HEK293 (cell line): ENCODE data around the gene CTR9.
A peak's percentile ranks its signal among the peaks of the same experiment; 100 is the strongest.

ENCODE experiments used
- CTCF ChIA-PET: fragments of 350-600 bp; formaldehyde crosslinking; extraction: SDS; loops from one replicate; lab custom pipeline; 2021; ENCODE audit warnings: antibody characterized with exemption; lab: Yijun Ruan, JAX
- POLR2A ChIA-PET: fragments of 300-600 bp; formaldehyde crosslinking; extraction: SDS; loops from one replicate; lab custom pipeline; 2020; ENCODE audit warnings: antibody characterized with exemption, inconsistent platforms; lab: Yijun Ruan, JAX
- H3K27ac ChIP-seq: fragments of 200-500 bp; sonication (Bioruptor generic); 2 replicates; pipeline ENCODE4 v1.5.1; 2014; ENCODE audit warnings: low read depth, low read length, control low read depth, inconsistent platforms; ENCODE audit errors: extremely low read depth
- H3K36me3 ChIP-seq, 2 experiments: fragments of 200-500 bp in 1 of 2; sonication (Bioruptor generic) in 1 of 2; 1 replicate in 1 of 2; 2 replicates in 1 of 2; pipeline ENCODE4 v1.5.1; 2014 to 2017; ENCODE audit warnings: inconsistent platforms in 2 of 2, low read length in 2 of 2; ENCODE audit not compliant: control insufficient read depth in 2 of 2, insufficient read depth in 1 of 2
- H3K4me1 ChIP-seq: fragments of 200-500 bp; sonication (Bioruptor generic); 2 replicates; pipeline ENCODE4 v1.5.1; 2014; ENCODE audit warnings: mild to moderate bottlenecking, low read length, inconsistent platforms; ENCODE audit not compliant: control insufficient read depth, insufficient read depth
- H3K4me3 ChIP-seq: 2 replicates; pipeline ENCODE4 v1.5.1; 2011; ENCODE audit warnings: low read depth, mild to moderate bottlenecking, control low read depth, low read length, moderate library complexity
- H3K9me3 ChIP-seq: fragments of 200-500 bp; sonication (Bioruptor generic); 2 replicates; pipeline ENCODE4 v1.5.1; 2014; ENCODE audit warnings: low read depth, low read length, inconsistent platforms; ENCODE audit not compliant: control insufficient read depth, insufficient read depth
- BCL11A ChIP-seq: fragments of 450-650 bp; formaldehyde crosslinking; IDR thresholded peaks from 2 replicates; pipeline ENCODE4 v1.5.1; 2016; ENCODE audit warnings: low read depth, missing biosample characterization, missing genetic modification characterization
- IKZF3 ChIP-seq: fragments of 450-650 bp; IDR thresholded peaks from 2 replicates; pipeline ENCODE4 v1.5.0; 2018; ENCODE audit warnings: missing biosample characterization, mild to moderate bottlenecking, missing genetic modification characterization, moderate library complexity
- MEIS1 ChIP-seq: sonication (generic); formaldehyde crosslinking; IDR thresholded peaks from 2 replicates; pipeline ENCODE4 v1.8.1; 2022; ENCODE audit warnings: missing genetic modification reagents, mild to moderate bottlenecking, borderline replicate concordance
- ZBTB1 ChIP-seq: fragments of 450-650 bp; formaldehyde crosslinking; IDR thresholded peaks from 2 replicates; pipeline ENCODE4 v1.5.1; 2016; ENCODE audit warnings: missing biosample characterization, missing genetic modification characterization
- ZFP37 ChIP-seq: fragments of 450-650 bp; formaldehyde crosslinking; IDR thresholded peaks from 2 replicates; pipeline ENCODE4 v1.5.1; 2016; ENCODE audit warnings: missing biosample characterization, missing genetic modification characterization
- ZNF10 ChIP-seq: fragments of 450-650 bp; formaldehyde crosslinking; IDR thresholded peaks from 2 replicates; pipeline ENCODE4 v1.5.1; 2017; ENCODE audit warnings: missing biosample characterization, missing genetic modification characterization
- ZNF121 ChIP-seq: fragments of 450-650 bp; formaldehyde crosslinking; IDR thresholded peaks from 2 replicates; pipeline ENCODE4 v1.5.1; 2016; ENCODE audit warnings: missing biosample characterization, missing genetic modification characterization
- ZNF184 ChIP-seq: fragments of 450-650 bp; IDR thresholded peaks from 2 replicates; pipeline ENCODE4 v1.5.1; 2018; ENCODE audit warnings: missing biosample characterization, mild to moderate bottlenecking, missing genetic modification characterization
- ZNF214 ChIP-seq: fragments of 450-650 bp; formaldehyde crosslinking; IDR thresholded peaks from 2 replicates; pipeline ENCODE4 v1.5.1; 2017; ENCODE audit warnings: missing biosample characterization, mild to moderate bottlenecking, missing genetic modification characterization, borderline replicate concordance
- ZNF292 ChIP-seq: fragments of 450-650 bp; formaldehyde crosslinking; IDR thresholded peaks from 2 replicates; pipeline ENCODE4 v1.5.1; 2016; ENCODE audit warnings: low read depth, missing biosample characterization, missing genetic modification characterization, borderline replicate concordance
- ZNF394 ChIP-seq: fragments of 450-650 bp; formaldehyde crosslinking; IDR thresholded peaks from 2 replicates; pipeline ENCODE4 v1.5.1; 2016; ENCODE audit warnings: missing biosample characterization, missing genetic modification characterization, mild to moderate bottlenecking, moderate library complexity, borderline replicate concordance
- ZNF510 ChIP-seq: fragments of 450-650 bp; formaldehyde crosslinking; IDR thresholded peaks from 2 replicates; pipeline ENCODE4 v1.5.1; 2018; ENCODE audit warnings: mild to moderate bottlenecking, missing genetic modification characterization, missing biosample characterization; ENCODE audit not compliant: insufficient replicate concordance
- ZNF558 ChIP-seq: fragments of 450-650 bp; formaldehyde crosslinking; IDR thresholded peaks from 2 replicates; pipeline ENCODE4 v1.5.1; 2016; ENCODE audit warnings: missing biosample characterization, missing genetic modification characterization
- ZNF560 ChIP-seq: fragments of 450-650 bp; formaldehyde crosslinking; IDR thresholded peaks from 2 replicates; pipeline ENCODE4 v1.5.1; 2017; ENCODE audit warnings: missing biosample characterization, missing genetic modification characterization, borderline replicate concordance
- ZNF701 ChIP-seq: fragments of 450-650 bp; formaldehyde crosslinking; IDR thresholded peaks from 2 replicates; pipeline ENCODE4 v1.5.1; 2016; ENCODE audit warnings: missing biosample characterization, missing genetic modification characterization
- ZNF704 ChIP-seq: fragments of 450-650 bp; formaldehyde crosslinking; IDR thresholded peaks from 2 replicates; pipeline ENCODE4 v1.5.1; 2016; ENCODE audit warnings: missing biosample characterization, missing genetic modification characterization
- TF ChIP-seq, protein P1 (sequence below): fragments of 450-650 bp; formaldehyde crosslinking; optimal IDR thresholded peaks from 2 replicates; pipeline ENCODE3; 2016; ENCODE audit warnings: missing biosample characterization, mild to moderate bottlenecking, missing genetic modification characterization
- TF ChIP-seq, protein P2 (sequence below): fragments of 450-650 bp; formaldehyde crosslinking; IDR thresholded peaks from 2 replicates; pipeline ENCODE4 v1.5.1; 2016; ENCODE audit warnings: missing biosample characterization, missing genetic modification characterization, low read depth

The CTR9 gene

GRCh38 chr11:10796191-10796590 is 45.1 kb downstream of the CTR9 start (continued):
- TF ChIP-seq, protein P1, sequence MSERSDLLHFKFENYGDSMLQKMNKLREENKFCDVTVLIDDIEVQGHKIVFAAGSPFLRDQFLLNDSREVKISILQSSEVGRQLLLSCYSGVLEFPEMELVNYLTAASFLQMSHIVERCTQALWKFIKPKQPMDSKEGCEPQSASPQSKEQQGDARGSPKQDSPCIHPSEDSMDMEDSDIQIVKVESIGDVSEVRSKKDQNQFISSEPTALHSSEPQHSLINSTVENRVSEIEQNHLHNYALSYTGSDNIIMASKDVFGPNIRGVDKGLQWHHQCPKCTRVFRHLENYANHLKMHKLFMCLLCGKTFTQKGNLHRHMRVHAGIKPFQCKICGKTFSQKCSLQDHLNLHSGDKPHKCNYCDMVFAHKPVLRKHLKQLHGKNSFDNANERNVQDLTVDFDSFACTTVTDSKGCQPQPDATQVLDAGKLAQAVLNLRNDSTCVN, result no peak
- TF ChIP-seq BCL11A (tag by site-specific recombination) (no peak), ZNF214 (no peak), ZNF10 (no peak), ZNF704 (tag by site-specific recombination) (no peak), ZFP37 (tag by site-specific recombination) (no peak), ZNF701 (no peak), ZNF558 (tag by site-specific recombination) (no peak), ZNF292 (tag by site-specific recombination) (no peak), ZNF510 (no peak), ZNF394 (tag by site-specific recombination) (no peak)

DNA sequence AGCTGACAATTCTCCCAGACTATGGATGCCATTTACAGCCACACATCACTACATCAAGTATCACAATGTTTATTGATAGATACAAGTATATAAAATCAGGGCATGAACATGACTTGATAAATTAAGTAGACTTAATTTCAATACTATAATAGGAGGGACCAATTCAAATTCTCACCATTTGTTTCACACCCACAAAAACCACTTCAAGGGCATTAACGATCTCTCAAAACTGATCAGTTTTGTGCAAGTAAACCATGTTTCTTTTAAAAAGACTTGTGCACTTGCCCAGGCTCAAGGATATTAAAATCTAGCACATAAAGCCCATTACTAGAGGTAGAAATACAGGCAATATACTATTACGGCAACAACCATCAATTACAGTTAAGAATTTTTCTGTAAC is 46.0 kb downstream of the CTR9 start:
- ChIA-PET POLR2A (interaction anchor here (0.7 to 5.6 kb wide), 4 partner anchors 10 to 61 kb away, joined by 3 to 95 read pairs (median 6); partner anchors contain the start of genes EIF4G2 and ZBED5), CTCF (interaction anchor here (1.3 kb wide), 2 partner anchors 26 to 137 kb away, joined by 3 to 4 read pairs; no protein-coding TSS in a partner anchor)
- H3K36me3 ChIP-seq, result peaks cover 19 to 68% of the 10 kb centered on the region in 2 experiments; a peak in 2 of 3 replicates

DNA sequence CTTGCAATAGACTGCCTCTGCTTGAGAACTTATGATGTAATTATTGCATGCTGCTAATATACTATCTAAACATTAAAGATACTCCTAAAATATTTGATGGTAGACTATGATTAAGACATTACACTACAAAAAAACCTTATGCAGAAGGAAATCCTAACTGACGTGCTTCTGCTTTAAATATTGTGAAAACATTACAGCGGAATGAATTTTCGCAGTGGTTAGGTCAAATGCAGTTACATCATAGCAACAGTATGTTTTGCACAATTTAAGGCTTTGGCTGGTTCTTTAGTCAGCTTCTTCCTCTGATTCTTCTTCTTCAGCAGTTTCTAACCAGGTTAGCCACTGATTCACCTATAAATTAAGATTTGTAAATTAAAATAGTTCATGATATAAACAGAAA is 46.5 kb downstream of the CTR9 start:
- ChIA-PET POLR2A (interaction anchor here (5.6 kb wide), 1 partner anchor 11 kb away, joined by 95 read pairs; the partner anchor contains the start of gene EIF4G2), CTCF (interaction anchor here (0.7 kb wide), 1 partner anchor 29 kb away, joined by 3 read pairs; no protein-coding TSS in a partner anchor)
- H3K36me3 ChIP-seq, result peaks cover 19 to 73% of the 10 kb centered on the region in 2 experiments
- no peak for TF ChIP-seq ZBTB1 (tag by site-specific recombination)
- TF ChIP-seq ZNF560, result no peak
- TF ChIP-seq IKZF3 (tag by site-specific recombination), result no peak
- TF ChIP-seq, protein P2, sequence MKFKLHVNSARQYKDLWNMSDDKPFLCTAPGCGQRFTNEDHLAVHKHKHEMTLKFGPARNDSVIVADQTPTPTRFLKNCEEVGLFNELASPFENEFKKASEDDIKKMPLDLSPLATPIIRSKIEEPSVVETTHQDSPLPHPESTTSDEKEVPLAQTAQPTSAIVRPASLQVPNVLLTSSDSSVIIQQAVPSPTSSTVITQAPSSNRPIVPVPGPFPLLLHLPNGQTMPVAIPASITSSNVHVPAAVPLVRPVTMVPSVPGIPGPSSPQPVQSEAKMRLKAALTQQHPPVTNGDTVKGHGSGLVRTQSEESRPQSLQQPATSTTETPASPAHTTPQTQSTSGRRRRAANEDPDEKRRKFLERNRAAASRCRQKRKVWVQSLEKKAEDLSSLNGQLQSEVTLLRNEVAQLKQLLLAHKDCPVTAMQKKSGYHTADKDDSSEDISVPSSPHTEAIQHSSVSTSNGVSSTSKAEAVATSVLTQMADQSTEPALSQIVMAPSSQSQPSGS (tag by site-specific recombination), result 0 out of 2 replicates have a peak, but pooled peaks have one; percentile 19
- H3K4me1 ChIP-seq, result no peaks in the 10 kb centered on the region
- no peak overlapping the region for H3K27ac ChIP-seq
- no peaks in the 10 kb centered on the region for H3K9me3 ChIP-seq
- no peak overlapping the region for H3K4me3 ChIP-seq

More for the DNA sequence above, 46.0 kb downstream of the CTR9 start:
- H3K4me3 ChIP-seq, result no peak overlapping the region
- no peak for TF ChIP-seq MEIS1 (CRISPR knock-in tag)
- TF ChIP-seq ZNF184 (tag by site-specific recombination), result no peak
- no peak for TF ChIP-seq ZNF121 (tag by site-specific recombination)
- H3K9me3 ChIP-seq, result no peaks in the 10 kb centered on the region
- no peaks in the 10 kb centered on the region for H3K4me1 ChIP-seq
- H3K27ac ChIP-seq, result no peak overlapping the region
